Peyer's patch (tissue), 4 donors: Measurements from ENCODE around the gene FSTL3.

Experiments used
- CTCF ChIP-seq, 6 experiments: fragments of 450-650 bp in 4 of 6; fragments of 200-600 bp in 2 of 6; sonication (generic) in 1 of 6; IDR thresholded peaks; one replicate each; pipeline ENCODE4 v1.5.1; 2017 to 2019; ENCODE audit warnings: antibody characterized with exemption in 6 of 6, mild to moderate bottlenecking in 3 of 6, moderate library complexity in 1 of 6
- POLR2A ChIP-seq, 2 donors: fragments of 450-650 bp; IDR thresholded peaks; one replicate each; pipeline ENCODE4 v1.5.1; 2017; ENCODE audit warnings: antibody characterized with exemption in 2 of 2, mild to moderate bottlenecking in 2 of 2, moderate library complexity in 2 of 2

GRCh38 chr19:640161-640558 lies 36.0 kb upstream of the FSTL3 start:
- no peak for TF ChIP-seq CTCF (IDR thresholded peaks at IDR 0.05)
- TF ChIP-seq POLR2A (IDR thresholded peaks at IDR 0.05): no peak
